Thymus (tissue), 11 donors: Measurements from ENCODE around the gene KRTAP16-1. TPM values are rescaled to one million over a fixed set of nuclear protein-coding genes. Genes with fewer than 3 reads are reported as not detected.

Experiments used
- DNase-seq, 9 donors: peaks; one replicate each; pipeline ENCODE4 v3.0.0-alpha.2; 2013; ENCODE audit warnings: low spot score in 9 of 9, low read depth in 6 of 9, missing footprints in 1 of 9
- H3K27ac ChIP-seq, 2 donors: one replicate each; pipeline ENCODE4 v1.5.1; 2013; ENCODE audit warnings: control low read depth in 1 of 2, low read depth in 1 of 2, low read length in 1 of 2, mild to moderate bottlenecking in 1 of 2, moderate library complexity in 1 of 2
- H3K27me3 ChIP-seq, 2 donors: one replicate each; pipeline ENCODE4 v1.5.1; 2013; ENCODE audit warnings: low read length in 1 of 2; ENCODE audit not compliant: control insufficient read depth in 2 of 2, insufficient read depth in 1 of 2
- H3K36me3 ChIP-seq, 2 donors: one replicate each; pipeline ENCODE4 v1.5.1; 2013; ENCODE audit warnings: low read length in 1 of 2, mild to moderate bottlenecking in 1 of 2, moderate library complexity in 1 of 2; ENCODE audit not compliant: control insufficient read depth in 2 of 2, insufficient read depth in 2 of 2
- H3K4me1 ChIP-seq, 2 donors: one replicate each; pipeline ENCODE4 v1.5.1; 2013; ENCODE audit warnings: low read length in 2 of 2; ENCODE audit not compliant: control insufficient read depth in 2 of 2, insufficient read depth in 2 of 2
- H3K4me3 ChIP-seq, 2 donors: one replicate each; pipeline ENCODE4 v1.5.1; 2013; ENCODE audit warnings: low read length in 2 of 2, control low read depth in 1 of 2, mild to moderate bottlenecking in 1 of 2
- H3K9me3 ChIP-seq, 2 donors: one replicate each; pipeline ENCODE4 v1.5.1; 2013; ENCODE audit warnings: low read length in 1 of 2, mild to moderate bottlenecking in 1 of 2; ENCODE audit not compliant: control insufficient read depth in 2 of 2, insufficient read depth in 1 of 2
- WGBS: extraction: QIAGEN DNeasy Blood & Tissue Kit; methylation state at CpG from one replicate; pipeline ENCODE4 v1.1.7; 2013; 5-methylcytosine and 5-hydroxymethylcytosine counted together
- polyA plus RNA-seq: library from polyadenylated mRNA; stranded (reverse); fragments of 200-250 nt; gene quantifications from one replicate; pipeline ENCODE4 v1.2.3, GENCODE V29; 2013
- total RNA-seq: library from RNA; stranded (reverse); fragments of 120-200 nt; gene quantifications from one replicate; pipeline ENCODE4 v1.2.4, GENCODE V29; 2013
- donor health status: healthy.

KRTAP16-1 gene
- total and polyA plus RNA-seq, 2 donors, result 0.07 TPM; not detected in 1

DNA sequence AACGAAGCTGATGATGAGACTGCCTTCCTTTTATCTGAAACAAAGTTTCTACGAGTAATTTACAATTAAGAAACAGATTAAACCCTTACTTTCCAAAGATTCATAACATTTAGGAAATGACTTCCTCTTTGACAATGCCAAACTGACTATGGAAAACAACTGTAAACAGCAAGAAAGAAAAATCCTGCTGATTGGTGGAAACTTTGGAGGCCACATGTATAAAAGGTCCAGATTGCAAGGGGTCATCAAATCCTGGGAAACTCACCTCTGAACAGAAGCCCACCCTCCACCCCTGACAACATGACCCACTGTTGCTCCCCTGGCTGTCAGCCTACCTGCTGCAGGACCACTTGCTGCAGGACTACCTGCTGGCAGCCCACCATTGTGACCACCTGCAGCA is 44.0 kb downstream of the KRTAP16-1 start, which contains the start of gene KRTAP9-6:
Gene KRTAP9-6 (plus strand): TSS at position 301 of the 400 bp plus-strand sequence. CDS start 0 bp downstream, at position 301.
- no peak for DNase-seq
- H3K4me3 ChIP-seq, result no peak within 1 kb of the TSS
- no peaks in the 10 kb centered on the region for H3K27me3 ChIP-seq
- H3K27ac ChIP-seq, result no peak within 1 kb of the TSS
- no peaks in the 10 kb centered on the region for H3K4me1 ChIP-seq
- no peaks in the 10 kb centered on the region for H3K9me3 ChIP-seq
- WGBS, result 71% methylated on average over 2 of the region's 2 CpGs
- no peaks in the 10 kb centered on the region for H3K36me3 ChIP-seq

DNA sequence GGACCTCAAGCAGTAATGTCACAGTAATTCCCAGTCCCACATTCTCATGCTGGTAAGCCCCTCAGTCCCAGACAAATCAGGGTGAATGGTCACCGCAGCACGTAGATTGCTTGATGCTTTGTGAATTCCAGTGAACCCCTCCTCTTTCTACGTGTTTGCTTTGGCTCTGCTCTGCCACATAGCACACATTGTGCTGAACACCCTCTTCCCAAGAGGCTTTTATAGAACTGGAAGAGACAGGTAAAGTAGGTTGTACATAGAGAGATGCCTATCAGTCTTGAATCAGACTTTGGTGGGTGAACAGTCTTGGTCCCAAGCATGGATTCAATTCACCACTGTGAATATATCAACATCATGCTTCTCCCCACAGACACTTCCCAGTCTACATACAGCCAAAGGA is 44.5 kb downstream of the KRTAP16-1 start:
- DNase-seq, result no peak

DNA sequence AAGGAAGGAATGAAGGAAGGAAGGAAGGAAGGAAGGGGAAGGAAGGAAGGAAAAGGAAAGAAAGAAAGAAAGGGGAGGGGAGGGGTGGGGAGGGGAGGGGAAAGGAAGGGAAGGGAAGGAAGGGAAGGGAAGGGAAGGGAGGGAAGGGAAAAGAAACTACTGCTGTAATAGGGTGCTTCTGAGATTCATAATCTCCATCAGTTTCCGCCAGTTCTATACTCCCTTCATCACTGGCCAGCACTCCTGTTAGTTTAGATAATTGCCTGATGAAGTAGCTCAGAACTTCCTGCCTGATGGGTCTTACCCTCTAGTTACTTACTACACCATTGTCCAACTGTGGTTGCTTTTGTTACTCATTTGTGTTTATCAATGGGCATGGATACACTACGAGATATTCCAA is 45.9 kb downstream of the KRTAP16-1 start:
- H3K27ac ChIP-seq, result no peak overlapping the region
- DNase-seq, result no peak
- H3K4me1 ChIP-seq, result no peaks in the 10 kb centered on the region
- H3K27me3 ChIP-seq, result no peaks in the 10 kb centered on the region
- no peaks in the 10 kb centered on the region for H3K9me3 ChIP-seq
- WGBS, result 95% methylated on average over 2 of the region's 2 CpGs
- no peak overlapping the region for H3K4me3 ChIP-seq
- H3K36me3 ChIP-seq, result no peaks in the 10 kb centered on the region

More for the DNA sequence above, 44.5 kb downstream of the KRTAP16-1 start:
- H3K27me3 ChIP-seq, result no peaks in the 10 kb centered on the region
- H3K36me3 ChIP-seq, result no peaks in the 10 kb centered on the region
- no peak overlapping the region for H3K27ac ChIP-seq
- WGBS, result 94% methylated on average over 3 of the region's 3 CpGs
- no peaks in the 10 kb centered on the region for H3K9me3 ChIP-seq
- H3K4me3 ChIP-seq, result no peak overlapping the region
- H3K4me1 ChIP-seq, result no peaks in the 10 kb centered on the region

DNA sequence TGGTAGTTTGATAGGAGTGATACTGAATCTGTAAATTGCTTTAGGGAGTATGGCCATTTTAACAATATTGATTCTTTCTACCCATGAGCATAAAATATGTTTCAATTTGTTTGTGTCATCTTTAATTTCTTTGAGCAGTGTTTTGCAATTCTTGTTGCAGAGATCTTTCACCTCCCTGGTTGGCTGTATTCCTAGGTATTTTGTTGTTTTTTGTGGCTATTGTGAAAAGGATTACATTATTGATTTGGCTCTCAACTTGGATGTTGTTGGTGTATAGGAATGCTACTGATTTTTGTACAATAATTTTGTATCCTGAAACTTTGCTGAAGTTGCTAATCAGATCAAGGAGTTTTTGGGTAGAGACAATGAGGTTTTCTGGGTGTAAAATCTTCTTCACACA is 50.7 kb downstream of the KRTAP16-1 start:
- no peaks in the 10 kb centered on the region for H3K4me1 ChIP-seq
- no peaks in the 10 kb centered on the region for H3K9me3 ChIP-seq
- no peak for DNase-seq
- no peak overlapping the region for H3K27ac ChIP-seq
- no peaks in the 10 kb centered on the region for H3K27me3 ChIP-seq
- no peak overlapping the region for H3K4me3 ChIP-seq
- H3K36me3 ChIP-seq, result no peaks in the 10 kb centered on the region

Other genes with a start within 250 kb of the KRTAP16-1 start
Only the 30 nearest of the 36 such genes appear.
- not detected for gene KRTAP4-16, start 207.1 kb downstream of the KRTAP16-1 start, total RNA-seq
- not detected for gene KRTAP4-16, start 207.1 kb downstream of the KRTAP16-1 start, polyA plus RNA-seq
- not detected for gene KRTAP4-9, start 203.9 kb downstream of the KRTAP16-1 start, total RNA-seq
- not detected for gene KRTAP4-9, start 203.9 kb downstream of the KRTAP16-1 start, polyA plus RNA-seq
- gene KRTAP4-11, start 190.9 kb downstream of the KRTAP16-1 start, total RNA-seq, result not detected
- gene KRTAP4-11, start 190.9 kb downstream of the KRTAP16-1 start, polyA plus RNA-seq, result not detected
- not detected for gene KRTAP4-12, start 185.1 kb downstream of the KRTAP16-1 start, total RNA-seq
- gene KRTAP4-12, start 185.1 kb downstream of the KRTAP16-1 start, polyA plus RNA-seq, result not detected
- gene KRTAP4-6, start 168.8 kb downstream of the KRTAP16-1 start, total RNA-seq, result not detected
- gene KRTAP4-6, start 168.8 kb downstream of the KRTAP16-1 start, polyA plus RNA-seq, result not detected
- gene KRTAP4-5, start 159.5 kb downstream of the KRTAP16-1 start, total RNA-seq, result not detected
- not detected for gene KRTAP4-5, start 159.5 kb downstream of the KRTAP16-1 start, polyA plus RNA-seq
- gene KRTAP4-4, start 148.6 kb downstream of the KRTAP16-1 start, total RNA-seq, result not detected
- not detected for gene KRTAP4-4, start 148.6 kb downstream of the KRTAP16-1 start, polyA plus RNA-seq
- gene KRTAP4-3, start 141.1 kb downstream of the KRTAP16-1 start, total RNA-seq, result not detected
- not detected for gene KRTAP4-3, start 141.1 kb downstream of the KRTAP16-1 start, polyA plus RNA-seq
- gene KRTAP4-2, start 131.1 kb downstream of the KRTAP16-1 start, total RNA-seq, result not detected
- gene KRTAP4-2, start 131.1 kb downstream of the KRTAP16-1 start, polyA plus RNA-seq, result not detected
- not detected for gene KRTAP4-1, start 124.4 kb downstream of the KRTAP16-1 start, total RNA-seq
- not detected for gene KRTAP4-1, start 124.4 kb downstream of the KRTAP16-1 start, polyA plus RNA-seq
- gene KRTAP9-1, start 119.4 kb downstream of the KRTAP16-1 start, total RNA-seq, result not detected
- gene KRTAP9-1, start 119.4 kb downstream of the KRTAP16-1 start, polyA plus RNA-seq, result not detected
- gene KRTAP9-2, start 82.7 kb downstream of the KRTAP16-1 start, total RNA-seq, result not detected
- not detected for gene KRTAP9-2, start 82.7 kb downstream of the KRTAP16-1 start, polyA plus RNA-seq
- not detected for gene KRTAP9-3, start 76.9 kb downstream of the KRTAP16-1 start, total RNA-seq
- not detected for gene KRTAP9-3, start 76.9 kb downstream of the KRTAP16-1 start, polyA plus RNA-seq
- not detected for gene KRTAP9-8, start 71.3 kb downstream of the KRTAP16-1 start, total RNA-seq
- gene KRTAP9-8, start 71.3 kb downstream of the KRTAP16-1 start, polyA plus RNA-seq, result 0.09 TPM
- not detected for gene KRTAP9-4, start 59.6 kb downstream of the KRTAP16-1 start, total RNA-seq
- 0.05 TPM for gene KRTAP9-4, start 59.6 kb downstream of the KRTAP16-1 start, polyA plus RNA-seq
- gene KRTAP9-9, start 53.9 kb downstream of the KRTAP16-1 start, total RNA-seq, result not detected
- 0.02 TPM for gene KRTAP9-9, start 53.9 kb downstream of the KRTAP16-1 start, polyA plus RNA-seq
- gene KRTAP9-6, start 43.9 kb downstream of the KRTAP16-1 start, total RNA-seq, result not detected
- gene KRTAP9-6, start 43.9 kb downstream of the KRTAP16-1 start, polyA plus RNA-seq, result 0.02 TPM
- not detected for gene KRTAP9-7, start 33.6 kb downstream of the KRTAP16-1 start, total RNA-seq
- not detected for gene KRTAP9-7, start 33.6 kb downstream of the KRTAP16-1 start, polyA plus RNA-seq
- gene KRTAP29-1, start 6.5 kb downstream of the KRTAP16-1 start, total RNA-seq, result not detected
- 0.23 TPM for gene KRTAP29-1, start 6.5 kb downstream of the KRTAP16-1 start, polyA plus RNA-seq
- 0.09 TPM for gene KRTAP17-1, start 6.4 kb upstream of the KRTAP16-1 start, total RNA-seq
- 0.11 TPM for gene KRTAP17-1, start 6.4 kb upstream of the KRTAP16-1 start, polyA plus RNA-seq
- 0.66 TPM for gene KRT33A, start 41.5 kb upstream of the KRTAP16-1 start, total RNA-seq
- gene KRT33A, start 41.5 kb upstream of the KRTAP16-1 start, polyA plus RNA-seq, result 1.4 TPM
- 1.7 TPM for gene KRT33B, start 60.5 kb upstream of the KRTAP16-1 start, total RNA-seq
- gene KRT33B, start 60.5 kb upstream of the KRTAP16-1 start, polyA plus RNA-seq, result 6.1 TPM
- gene KRT34, start 73.0 kb upstream of the KRTAP16-1 start, total RNA-seq, result 0.52 TPM
- 1.5 TPM for gene KRT34, start 73.0 kb upstream of the KRTAP16-1 start, polyA plus RNA-seq
- gene KRT31, start 88.3 kb upstream of the KRTAP16-1 start, total RNA-seq, result 1.9 TPM
- gene KRT31, start 88.3 kb upstream of the KRTAP16-1 start, polyA plus RNA-seq, result 6.4 TPM
- 0.19 TPM for gene KRT37, start 115.3 kb upstream of the KRTAP16-1 start, total RNA-seq
- gene KRT37, start 115.3 kb upstream of the KRTAP16-1 start, polyA plus RNA-seq, result 0.34 TPM
- gene KRT38, start 131.7 kb upstream of the KRTAP16-1 start, total RNA-seq, result 0.38 TPM
- gene KRT38, start 131.7 kb upstream of the KRTAP16-1 start, polyA plus RNA-seq, result 7.9 TPM
- gene KRT32, start 158.1 kb upstream of the KRTAP16-1 start, total RNA-seq, result 2.5 TPM
- gene KRT32, start 158.1 kb upstream of the KRTAP16-1 start, polyA plus RNA-seq, result 2.2 TPM
- 0.05 TPM for gene KRT35, start 171.8 kb upstream of the KRTAP16-1 start, total RNA-seq
- 0.21 TPM for gene KRT35, start 171.8 kb upstream of the KRTAP16-1 start, polyA plus RNA-seq
- 1.2 TPM for gene KRT36, start 180.6 kb upstream of the KRTAP16-1 start, total RNA-seq
- 3.5 TPM for gene KRT36, start 180.6 kb upstream of the KRTAP16-1 start, polyA plus RNA-seq
- 81.7 TPM for gene KRT13, start 196.3 kb upstream of the KRTAP16-1 start, total RNA-seq
- 75.9 TPM for gene KRT13, start 196.3 kb upstream of the KRTAP16-1 start, polyA plus RNA-seq